ENCODE measurements around the gene SYT13.

The SYT13 gene

GRCh38 chr11:45333001-45333971 lies 47.1 kb upstream of the SYT13 start:
- Histone ChIP-seq H3K36me3 (no peaks in the 10 kb centered on the region), H3K4me3 (ENCODE audit: low read depth in 1 of 2, low read length in 1 of 2) (no peak overlapping the region), H3K27ac (no peak overlapping the region), H3K9me3 (no peaks in the 10 kb centered on the region), H3K27me3 (peaks cover 17% of the 10 kb centered on the region), H3K4me1 (ENCODE audit: control insufficient read depth in 1 of 2, insufficient read depth in 1 of 2, low read depth in 1 of 2, low read length in 1 of 2) (no peaks in the 10 kb centered on the region)
- TF ChIP-seq CTCF (IDR thresholded peaks at IDR 0.05) = no peak

GRCh38 chr11:45332276-45332934 lies 46.3 kb upstream of the SYT13 start:
- Histone ChIP-seq H3K27ac (no peak overlapping the region), H3K4me3 (ENCODE audit: low read depth in 1 of 2, low read length in 1 of 2) (no peak overlapping the region), H3K9me3 (no peaks in the 10 kb centered on the region), H3K27me3 (peaks cover 19% of the 10 kb centered on the region), H3K4me1 (ENCODE audit: control insufficient read depth in 1 of 2, insufficient read depth in 1 of 2, low read depth in 1 of 2, low read length in 1 of 2) (no peaks in the 10 kb centered on the region), H3K36me3 (no peaks in the 10 kb centered on the region)
- TF ChIP-seq CTCF (IDR thresholded peaks at IDR 0.05) = peak; percentile 75

- Histone ChIP-seq H3K36me3 (no peaks in the 10 kb centered on the region), H3K4me1 (ENCODE audit: control insufficient read depth in 1 of 2, insufficient read depth in 1 of 2, low read depth in 1 of 2, low read length in 1 of 2) (no peaks in the 10 kb centered on the region), H3K4me3 (ENCODE audit: low read depth in 1 of 2, low read length in 1 of 2) (no peak overlapping the region), H3K27me3 (peaks cover 20% of the 10 kb centered on the region), H3K9me3 (no peaks in the 10 kb centered on the region), H3K27ac (no peak overlapping the region)
- TF ChIP-seq CTCF (IDR thresholded peaks at IDR 0.05) = no peak
Measured at GRCh38 chr11:45331839-45332238, 45.7 kb upstream of the SYT13 start.

- Histone ChIP-seq H3K27ac (no peak overlapping the region), H3K27me3 (peaks cover 38% of the 10 kb centered on the region), H3K9me3 (no peaks in the 10 kb centered on the region), H3K4me1 (ENCODE audit: control insufficient read depth in 1 of 2, insufficient read depth in 1 of 2, low read depth in 1 of 2, low read length in 1 of 2) (no peaks in the 10 kb centered on the region), H3K4me3 (ENCODE audit: low read depth in 1 of 2, low read length in 1 of 2) (no peak overlapping the region), H3K36me3 (no peaks in the 10 kb centered on the region)
- no peak for TF ChIP-seq CTCF (IDR thresholded peaks at IDR 0.05)
Measured at GRCh38 chr11:45328726-45329125, 42.6 kb upstream of the SYT13 start.

GRCh38 chr11:45324459-45324858 lies 38.3 kb upstream of the SYT13 start:
- no peak overlapping the region for H3K27ac ChIP-seq
- no peaks in the 10 kb centered on the region for H3K9me3 ChIP-seq
- no peak overlapping the region for H3K4me3 ChIP-seq (ENCODE audit: low read depth in 1 of 2, low read length in 1 of 2)
- H3K4me1 ChIP-seq (ENCODE audit: control insufficient read depth in 1 of 2, insufficient read depth in 1 of 2, low read depth in 1 of 2, low read length in 1 of 2) = no peaks in the 10 kb centered on the region
- TF ChIP-seq CTCF (IDR thresholded peaks at IDR 0.05) = no peak
- H3K36me3 ChIP-seq = no peaks in the 10 kb centered on the region
- H3K27me3 ChIP-seq = peaks cover 37% of the 10 kb centered on the region
